ENCODE results near the gene LRRN4CL.
"Not testable (repeated sequence)": the region's sequence is repeated elsewhere in the genome, so short reads cannot be mapped to it uniquely, and the experiment has no call there.

The LRRN4CL gene

DNA sequence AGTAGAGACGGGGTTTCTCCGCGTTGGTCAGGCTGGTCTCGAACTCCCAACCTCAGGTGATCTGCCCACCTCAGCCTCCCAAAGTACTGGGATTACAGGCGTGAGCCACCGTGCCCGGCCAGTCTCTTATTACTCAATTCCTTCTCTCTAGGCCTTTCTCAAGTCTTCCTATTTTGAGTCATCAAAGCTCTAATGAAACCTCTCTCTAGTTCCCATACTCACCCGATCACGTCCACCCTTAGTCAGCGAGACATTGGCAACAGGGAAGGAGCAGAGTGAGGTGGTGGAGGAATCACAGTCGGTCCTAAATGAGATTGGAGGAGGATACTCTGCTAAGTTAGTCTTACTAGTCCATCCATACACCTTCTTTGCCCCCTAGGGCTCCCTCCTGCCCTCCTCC, 12.9 kb upstream of the LRRN4CL start:
- no peak for DNase-seq (ENCODE audit: low read depth, low spot score)
- H3K36me3 ChIP-seq (ENCODE audit: insufficient read depth, insufficient read length, low read length) = peaks cover 53% of the 10 kb centered on the region

DNA sequence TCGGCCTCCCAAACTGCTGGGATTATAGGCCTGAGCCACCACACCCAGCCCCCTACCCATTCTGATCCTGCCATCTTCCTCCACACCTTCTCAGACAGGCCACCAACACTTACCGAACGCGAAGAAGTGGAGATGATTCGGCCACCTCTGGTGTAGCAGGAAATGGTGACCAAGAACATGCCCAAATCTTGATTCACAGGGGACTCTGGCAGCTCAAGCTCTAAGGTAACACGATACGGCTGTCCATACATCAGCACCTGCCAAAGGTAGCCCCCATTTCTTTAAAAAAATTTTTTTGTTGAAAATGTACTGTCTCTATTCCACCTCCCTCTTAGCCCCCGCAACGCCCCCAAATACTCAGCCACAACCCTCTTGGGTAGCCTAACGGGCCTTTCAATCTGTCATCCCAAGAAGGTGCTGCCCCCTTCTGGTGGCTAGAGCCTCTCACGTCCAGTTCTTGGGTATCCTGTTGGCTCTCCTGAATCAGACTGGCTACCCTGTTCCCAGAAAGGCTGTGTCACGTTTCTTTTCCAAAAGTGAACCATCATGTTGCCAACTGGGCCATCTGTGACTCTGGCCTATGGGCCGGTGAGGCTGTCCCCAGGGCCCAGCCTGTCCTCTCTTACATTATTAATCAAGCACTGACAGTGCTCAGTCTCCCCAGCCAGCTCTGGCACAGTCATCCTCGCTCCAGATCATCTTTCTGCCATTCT, 5.3 kb upstream of the LRRN4CL start:
- no peaks in the 10 kb centered on the region for H3K27me3 ChIP-seq (ENCODE audit: insufficient read depth, insufficient read length)
- H3K4me1 ChIP-seq (ENCODE audit: insufficient read depth, insufficient read length) = peaks cover 5% of the 10 kb centered on the region
- peak; percentile 72 for DNase-seq (ENCODE audit: low read depth, low spot score)
- H3K9ac ChIP-seq (ENCODE audit: insufficient read length, low read depth) = no peak overlapping the region
- TF ChIP-seq ZNF274 (IDR thresholded peaks at IDR 0.05; ENCODE audit: low read depth, low read length) = no peak
- no peak for TF ChIP-seq YY1 (IDR thresholded peaks at IDR 0.05; ENCODE audit: insufficient read depth, insufficient read length)
- TF ChIP-seq SUZ12 (IDR thresholded peaks at IDR 0.05; ENCODE audit: extremely low read depth, insufficient read depth, insufficient read length) = no peak
- H3K4me3 ChIP-seq (ENCODE audit: insufficient read length, low read depth) = no peak overlapping the region
- H3K36me3 ChIP-seq (ENCODE audit: insufficient read depth, insufficient read length, low read length) = peaks cover 72% of the 10 kb centered on the region
- no peaks in the 10 kb centered on the region for H3K9me3 ChIP-seq (ENCODE audit: insufficient read depth, low read length)

More for the DNA sequence above, 12.9 kb upstream of the LRRN4CL start:
- no peak for TF ChIP-seq ZNF274 (IDR thresholded peaks at IDR 0.05; ENCODE audit: low read depth, low read length)
- TF ChIP-seq YY1 (IDR thresholded peaks at IDR 0.05; ENCODE audit: insufficient read depth, insufficient read length) = no peak
- TF ChIP-seq SUZ12 (IDR thresholded peaks at IDR 0.05; ENCODE audit: extremely low read depth, insufficient read depth, insufficient read length) = no peak
- H3K27me3 ChIP-seq (ENCODE audit: insufficient read depth, insufficient read length) = no peaks in the 10 kb centered on the region
- H3K9ac ChIP-seq (ENCODE audit: insufficient read length, low read depth) = no peak overlapping the region
- H3K9me3 ChIP-seq (ENCODE audit: insufficient read depth, low read length) = no peaks in the 10 kb centered on the region
- no peak overlapping the region for H3K4me3 ChIP-seq (ENCODE audit: insufficient read length, low read depth)
- peaks cover 3% of the 10 kb centered on the region for H3K4me1 ChIP-seq (ENCODE audit: insufficient read depth, insufficient read length)

DNA sequence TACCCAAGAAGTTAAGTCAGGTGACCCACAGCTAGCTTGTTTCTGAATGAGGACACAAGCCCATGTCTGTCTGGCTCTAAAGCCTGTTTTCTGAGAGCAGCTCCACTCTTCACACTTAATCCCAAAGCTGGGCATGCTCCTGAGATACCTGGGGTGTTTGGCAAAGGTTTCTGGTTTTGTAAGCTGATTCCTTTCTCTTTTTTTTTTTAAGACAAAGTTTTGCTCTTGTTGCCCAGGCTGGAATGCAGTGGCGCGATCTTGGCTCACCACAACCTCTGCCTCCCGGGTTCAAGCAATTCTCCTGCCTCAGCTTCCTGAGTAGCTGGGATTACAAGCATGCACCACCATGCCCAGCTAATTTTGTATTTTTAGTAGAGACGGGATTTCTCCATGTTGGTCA, 4.3 kb upstream of the LRRN4CL start:
- H3K4me3 ChIP-seq (ENCODE audit: insufficient read length, low read depth); H3K27me3 ChIP-seq (ENCODE audit: insufficient read depth, insufficient read length); H3K9ac ChIP-seq (ENCODE audit: insufficient read length, low read depth); DNase-seq (ENCODE audit: low read depth, low spot score); H3K4me1 ChIP-seq (ENCODE audit: insufficient read depth, insufficient read length); H3K9me3 ChIP-seq (ENCODE audit: insufficient read depth, low read length): not testable (repeated sequence)
- peaks cover 73% of the 10 kb centered on the region for H3K36me3 ChIP-seq (ENCODE audit: insufficient read depth, insufficient read length, low read length)

DNA sequence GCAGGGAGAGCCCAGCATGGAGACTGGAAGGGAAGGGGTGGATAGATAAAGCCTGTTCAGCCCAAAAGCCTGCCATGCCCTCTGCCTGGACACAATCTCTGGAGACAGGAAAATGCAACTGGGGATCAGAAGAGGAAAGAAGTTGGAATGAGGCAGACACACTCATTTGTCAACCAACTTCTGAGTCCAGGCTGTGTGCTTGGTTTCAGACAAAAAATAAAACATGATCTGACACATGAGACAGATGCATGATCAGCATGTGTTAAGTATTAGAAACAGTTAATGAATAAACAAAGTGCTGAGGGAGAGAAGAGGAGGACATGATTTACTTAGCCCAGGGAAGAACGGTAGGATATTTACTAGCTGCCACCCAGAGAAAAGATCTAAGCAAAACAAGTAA, 839 bp downstream of the LRRN4CL start:
- Histone ChIP-seq H3K4me1 (ENCODE audit: insufficient read depth, insufficient read length) (peaks cover 5% of the 10 kb centered on the region), H3K4me3 (ENCODE audit: insufficient read length, low read depth) (no peak overlapping the region), H3K27me3 (ENCODE audit: insufficient read depth, insufficient read length) (no peaks in the 10 kb centered on the region), H3K9ac (ENCODE audit: insufficient read length, low read depth) (no peak overlapping the region), H3K36me3 (ENCODE audit: insufficient read depth, insufficient read length, low read length) (peaks cover 49% of the 10 kb centered on the region), H3K9me3 (ENCODE audit: insufficient read depth, low read length) (no peaks in the 10 kb centered on the region)
- TF ChIP-seq ZNF274 (IDR thresholded peaks at IDR 0.05; ENCODE audit: low read depth, low read length) (no peak), YY1 (IDR thresholded peaks at IDR 0.05; ENCODE audit: insufficient read depth, insufficient read length) (no peak), SUZ12 (IDR thresholded peaks at IDR 0.05; ENCODE audit: extremely low read depth, insufficient read depth, insufficient read length) (no peak)
- DNase-seq (ENCODE audit: low read depth, low spot score) = no peak

DNA sequence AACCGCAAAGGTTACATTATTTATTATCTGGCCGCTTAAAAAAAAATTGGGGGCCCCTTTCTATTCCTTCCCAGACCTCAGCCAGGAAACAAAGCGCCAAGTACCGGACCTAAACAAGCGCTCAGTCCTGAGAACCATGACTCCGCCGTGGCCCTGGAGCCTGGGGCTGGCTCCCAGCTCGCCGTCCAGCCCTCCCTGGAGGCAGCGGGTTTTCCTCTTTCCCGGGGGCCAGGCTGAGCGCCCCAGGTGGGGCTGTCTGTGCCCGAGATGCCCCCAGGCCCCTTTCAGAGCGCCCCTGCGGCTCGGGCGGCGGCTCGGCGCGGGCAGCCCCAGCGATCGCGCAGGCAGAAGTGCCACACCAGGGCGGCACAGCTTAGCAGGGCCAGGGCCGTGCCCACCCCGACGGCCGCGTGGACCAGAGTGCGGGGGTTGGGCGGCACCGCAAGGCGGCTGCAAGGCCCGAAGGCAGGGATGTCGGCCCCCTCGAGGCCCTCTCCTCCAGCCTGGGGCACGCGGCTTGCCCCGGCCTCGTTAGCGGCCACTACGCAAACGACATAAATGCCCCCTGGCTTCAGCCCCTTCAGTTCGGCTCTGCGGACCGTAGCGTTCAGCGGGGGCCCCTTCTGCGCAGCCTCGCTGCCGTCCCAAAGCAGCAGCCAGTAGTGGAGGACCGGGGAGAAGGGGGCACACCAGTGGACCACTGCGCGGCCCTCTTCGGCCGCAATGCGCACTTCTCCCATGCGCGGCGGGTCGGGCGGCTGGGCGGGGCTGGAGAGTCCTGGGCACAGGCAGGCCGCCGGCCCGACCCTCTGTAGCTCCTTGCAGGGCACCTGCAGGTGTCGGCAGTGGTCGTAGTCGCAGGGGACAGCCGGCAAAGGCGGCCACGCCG, 1.6 kb downstream of the LRRN4CL start:
- no peaks in the 10 kb centered on the region for H3K27me3 ChIP-seq (ENCODE audit: insufficient read depth, insufficient read length)
- DNase-seq (ENCODE audit: low read depth, low spot score) = no peak
- no peak overlapping the region for H3K4me3 ChIP-seq (ENCODE audit: insufficient read length, low read depth)
- H3K4me1 ChIP-seq (ENCODE audit: insufficient read depth, insufficient read length) = peaks cover 5% of the 10 kb centered on the region
- peak overlapping the region; percentile 36 for H3K9ac ChIP-seq (ENCODE audit: insufficient read length, low read depth)
- peaks cover 42% of the 10 kb centered on the region for H3K36me3 ChIP-seq (ENCODE audit: insufficient read depth, insufficient read length, low read length)
- TF ChIP-seq SUZ12 (IDR thresholded peaks at IDR 0.05; ENCODE audit: extremely low read depth, insufficient read depth, insufficient read length) (no peak), YY1 (IDR thresholded peaks at IDR 0.05; ENCODE audit: insufficient read depth, insufficient read length) (no peak), ZNF274 (IDR thresholded peaks at IDR 0.05; ENCODE audit: low read depth, low read length) (no peak)
- no peaks in the 10 kb centered on the region for H3K9me3 ChIP-seq (ENCODE audit: insufficient read depth, low read length)

DNA sequence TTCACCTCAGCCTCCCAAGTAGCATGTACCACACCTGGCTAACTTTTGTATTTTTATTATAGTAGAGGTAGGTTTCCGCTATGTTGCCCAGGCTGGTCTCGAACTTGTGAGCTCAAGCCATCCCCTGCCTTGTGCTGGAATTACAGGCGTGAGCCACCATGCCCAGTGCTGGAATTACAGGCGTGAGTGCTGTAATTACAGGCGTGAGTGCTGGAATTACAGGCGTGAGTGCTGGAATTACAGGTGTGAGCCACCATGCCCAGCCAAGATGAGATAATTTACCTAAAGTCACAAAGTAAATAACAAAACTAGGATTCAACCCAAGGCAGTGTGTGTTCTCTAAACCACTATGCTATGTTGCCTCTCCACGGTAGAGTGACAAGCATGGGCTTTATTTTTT, 6.8 kb downstream of the LRRN4CL start:
- peaks cover under 1% of the 10 kb centered on the region for H3K4me1 ChIP-seq (ENCODE audit: insufficient read depth, insufficient read length)
- TF ChIP-seq YY1 (IDR thresholded peaks at IDR 0.05; ENCODE audit: insufficient read depth, insufficient read length) (no peak), ZNF274 (IDR thresholded peaks at IDR 0.05; ENCODE audit: low read depth, low read length) (no peak)
- DNase-seq (ENCODE audit: low read depth, low spot score) = no peak

DNA sequence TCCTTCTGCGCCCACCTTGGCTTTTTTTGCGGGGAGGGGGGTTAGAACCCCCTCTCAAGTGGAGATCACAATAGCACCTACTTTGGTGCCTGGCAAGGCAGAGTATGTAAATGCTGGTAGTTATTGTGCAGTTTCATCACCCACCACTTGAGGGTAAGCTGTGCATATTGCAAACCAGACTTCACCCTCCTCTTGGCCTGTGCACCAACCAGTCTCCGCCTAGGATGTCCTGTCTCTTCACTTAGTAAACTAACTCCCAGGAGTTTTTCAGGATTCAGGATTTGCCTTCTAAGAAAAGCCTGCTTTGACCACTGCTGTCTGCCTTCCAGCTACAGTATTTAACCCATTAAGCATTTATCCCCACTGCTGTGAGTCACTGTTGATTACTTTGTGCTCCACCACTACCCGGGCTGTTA, 8.5 kb downstream of the LRRN4CL start:
- no peak for DNase-seq (ENCODE audit: low read depth, low spot score)
- no peaks in the 10 kb centered on the region for H3K9me3 ChIP-seq (ENCODE audit: insufficient read depth, low read length)
- no peak for TF ChIP-seq SUZ12 (IDR thresholded peaks at IDR 0.05; ENCODE audit: extremely low read depth, insufficient read depth, insufficient read length)
- TF ChIP-seq YY1 (IDR thresholded peaks at IDR 0.05; ENCODE audit: insufficient read depth, insufficient read length) = no peak
- no peak for TF ChIP-seq ZNF274 (IDR thresholded peaks at IDR 0.05; ENCODE audit: low read depth, low read length)
- no peaks in the 10 kb centered on the region for H3K27me3 ChIP-seq (ENCODE audit: insufficient read depth, insufficient read length)
- H3K9ac ChIP-seq (ENCODE audit: insufficient read length, low read depth) = no peak overlapping the region
- no peak overlapping the region for H3K4me3 ChIP-seq (ENCODE audit: insufficient read length, low read depth)
- H3K4me1 ChIP-seq (ENCODE audit: insufficient read depth, insufficient read length) = peaks cover 3% of the 10 kb centered on the region
- peaks cover 20% of the 10 kb centered on the region for H3K36me3 ChIP-seq (ENCODE audit: insufficient read depth, insufficient read length, low read length)

More for the DNA sequence above, 6.8 kb downstream of the LRRN4CL start:
- Histone ChIP-seq H3K9me3 (ENCODE audit: insufficient read depth, low read length) (no peaks in the 10 kb centered on the region), H3K4me3 (ENCODE audit: insufficient read length, low read depth) (no peak overlapping the region), H3K36me3 (ENCODE audit: insufficient read depth, insufficient read length, low read length) (peaks cover 8% of the 10 kb centered on the region), H3K9ac (ENCODE audit: insufficient read length, low read depth) (no peak overlapping the region), H3K27me3 (ENCODE audit: insufficient read depth, insufficient read length) (no peaks in the 10 kb centered on the region)
